HUDEP-2 (cell line): Measurements from ENCODE around the gene COL27A1.
A peak's percentile ranks its signal among the peaks of the same experiment; 100 is the strongest.

Experiments
- DNase-seq, 76 experiments: peaks; one replicate each; lab custom pipeline; 2025; ENCODE audit not compliant: unreplicated experiment in 76 of 76; lab: John Stamatoyannopoulos, UW

COL27A1 gene

GRCh38 chr9:114261987-114262386 is 106.7 kb downstream of the COL27A1 start:
- DNase-seq, result no peak

- peak in 1 of 76 experiments; percentile 1 for DNase-seq
These were observed 108.6 kb downstream of the COL27A1 start for GRCh38 chr9:114263853-114264510.

- DNase-seq, result no peak
These were observed 109.6 kb downstream of the COL27A1 start for GRCh38 chr9:114264806-114265550.

- DNase-seq, result no peak
These were observed 111.6 kb downstream of the COL27A1 start for GRCh38 chr9:114266969-114267368.

GRCh38 chr9:114269023-114269422 is 113.7 kb downstream of the COL27A1 start:
- no peak for DNase-seq

- DNase-seq, result no peak
These were observed 115.0 kb downstream of the COL27A1 start for GRCh38 chr9:114270120-114270975.

- DNase-seq, result peak in 2 of 76 experiments; percentile 4 to 5
These were observed 116.5 kb downstream of the COL27A1 start for GRCh38 chr9:114271556-114272510.

GRCh38 chr9:114272739-114273431 is 117.5 kb downstream of the COL27A1 start:
- DNase-seq, result no peak

- DNase-seq, result no peak
These were observed 118.1 kb downstream of the COL27A1 start for GRCh38 chr9:114273461-114273881.

GRCh38 chr9:114274217-114274616 is 118.9 kb downstream of the COL27A1 start:
- DNase-seq, result no peak

DNA sequence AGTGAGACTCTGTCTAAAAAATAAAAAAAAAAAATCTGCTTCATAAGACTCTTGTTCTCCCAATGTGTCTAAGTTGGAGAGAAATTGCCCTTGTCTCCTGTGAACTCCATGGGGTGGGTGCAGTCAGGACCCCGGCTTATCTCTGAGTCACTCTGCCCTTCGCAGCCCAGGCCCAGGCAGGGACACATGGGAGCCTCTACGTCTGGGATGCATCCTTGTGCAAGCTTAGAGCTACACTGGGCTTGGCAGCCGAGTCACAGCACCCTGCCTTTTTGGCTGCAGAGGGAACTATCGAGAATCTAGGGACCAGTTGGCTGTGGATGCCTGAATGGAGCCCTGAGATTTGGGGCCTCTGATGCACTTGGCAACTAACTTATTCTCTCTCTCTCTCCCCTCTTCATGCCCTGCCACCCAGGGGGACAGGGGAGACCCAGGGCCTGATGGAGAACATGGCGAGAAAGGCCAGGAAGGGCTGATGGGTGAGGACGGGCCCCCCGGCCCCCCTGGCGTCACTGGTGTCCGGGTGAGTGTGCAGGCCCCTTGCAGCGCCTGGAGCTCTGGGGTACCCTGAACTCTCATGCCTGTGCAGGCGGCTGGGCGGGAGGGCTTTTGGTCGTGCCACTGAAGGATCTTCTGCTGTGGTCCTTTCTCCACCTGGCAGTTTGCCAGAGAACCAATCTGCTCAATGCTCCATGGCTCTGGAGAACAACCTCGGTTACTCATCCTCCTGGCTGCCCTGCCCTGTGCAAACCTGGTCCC is 120.1 kb downstream of the COL27A1 start:
- DNase-seq, result no peak

- no peak for DNase-seq
These were observed 121.8 kb downstream of the COL27A1 start for GRCh38 chr9:114276908-114277821.

DNA sequence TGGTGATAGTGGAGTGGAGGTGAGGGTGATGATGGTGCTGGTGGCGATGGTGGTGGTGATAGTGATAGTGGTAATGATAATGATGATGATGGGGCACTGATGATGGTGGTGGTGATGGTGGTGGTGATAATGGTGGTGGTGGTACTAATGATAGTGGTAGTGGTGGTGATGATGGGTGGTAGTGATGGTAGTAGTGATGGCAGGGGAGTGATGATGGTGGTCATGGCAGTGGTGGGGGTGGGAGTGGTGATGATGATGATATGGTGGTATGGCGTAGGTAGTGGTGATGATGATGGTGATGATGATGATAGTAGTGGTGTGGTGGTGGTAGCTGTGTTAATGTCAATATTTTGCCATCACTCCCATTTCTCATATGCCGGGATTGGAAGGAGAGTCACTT is 123.0 kb downstream of the COL27A1 start:
- DNase-seq, result no peak

- DNase-seq, result no peak
These were observed 123.7 kb downstream of the COL27A1 start for GRCh38 chr9:114278881-114279570.

DNA sequence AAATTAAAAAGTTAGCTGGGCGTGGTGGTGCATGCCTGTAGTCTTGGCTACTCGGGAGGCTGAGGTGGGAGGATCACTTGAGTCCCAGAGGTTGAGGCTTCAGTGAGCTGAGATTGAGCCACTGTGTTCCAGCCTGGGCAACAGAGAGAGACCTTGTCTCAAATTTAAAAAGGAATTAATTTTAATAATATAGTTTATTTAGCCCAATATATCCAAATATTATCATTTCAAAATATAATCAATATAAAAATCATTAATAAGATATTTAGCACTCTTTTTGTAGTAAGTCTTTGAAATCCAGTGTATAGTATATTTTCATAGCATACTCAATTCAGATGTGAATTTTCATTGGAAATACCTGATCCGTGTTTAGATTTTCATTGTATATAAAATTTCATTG is 124.4 kb downstream of the COL27A1 start:
- no peak for DNase-seq

GRCh38 chr9:114280636-114281472 is 125.5 kb downstream of the COL27A1 start:
- DNase-seq, result no peak
